Stimulated activated CD8-positive, alpha-beta memory T cell treated with anti-CD3 and anti-CD28 coated beads, Interleukin-12 subunit alpha, Interleukin-12 subunit beta, amount 100 ng/mL, for 4 hours (primary cell): ENCODE measurements around the gene FRK.
"Not testable (repeated sequence)": the region's sequence is repeated elsewhere in the genome, so short reads cannot be mapped to it uniquely, and the experiment has no call there.

ENCODE experiments used
- DNase-seq: peaks from one replicate; pipeline ENCODE4 v3.0.0-alpha.2; 2020; ENCODE audit warnings: low read depth

Gene FRK

GRCh38 chr6:116060572-116061283, at the start of gene FRK:
FRK (minus strand) TSS chr6:116060891; CDS start chr6:116060311, 580 bp downstream.
- DNase-seq, result no peak

DNA sequence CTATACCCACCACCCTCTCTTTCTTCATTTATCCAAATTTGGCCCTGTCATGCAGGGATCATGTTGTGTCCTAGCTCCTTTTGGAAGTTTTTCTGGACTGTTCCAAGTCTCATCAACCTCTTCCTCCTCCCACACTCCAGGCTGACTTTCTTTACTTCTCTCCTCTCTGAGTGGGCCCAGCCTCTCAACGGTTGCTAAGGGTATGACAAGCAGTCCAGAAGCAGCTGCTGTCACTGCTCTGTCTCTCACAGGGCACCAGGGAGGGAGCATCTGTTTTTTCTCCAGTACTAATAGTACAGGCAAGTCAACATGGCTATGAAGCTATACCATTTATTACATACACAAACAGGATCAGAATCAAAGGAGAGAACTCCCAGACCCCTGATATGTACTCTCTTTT, 48.1 kb upstream of the FRK start:
- DNase-seq, result no peak

- no peak for DNase-seq
Measured at GRCh38 chr6:116106146-116106545, 45.5 kb upstream of the FRK start.

GRCh38 chr6:116105247-116105646, 44.6 kb upstream of the FRK start:
- DNase-seq, result no peak

DNA sequence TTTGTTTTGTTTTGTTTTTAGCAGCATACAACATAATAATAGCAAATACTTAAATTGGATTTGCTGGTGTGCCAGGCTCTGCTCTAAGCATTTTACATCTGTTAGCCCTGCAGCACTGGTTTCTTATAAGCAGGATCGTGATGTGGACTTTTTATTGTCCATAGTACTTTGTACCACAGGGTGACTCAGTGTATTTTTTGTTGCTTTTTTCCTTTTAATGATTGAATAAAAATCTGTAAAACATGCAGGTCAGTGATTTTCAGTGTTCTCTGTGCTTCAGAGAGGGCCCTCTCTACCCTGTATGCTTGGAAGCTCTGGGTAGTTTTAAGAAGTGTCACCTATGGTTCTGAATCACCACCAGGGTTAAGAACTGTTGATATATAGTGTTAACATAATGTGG, 43.9 kb upstream of the FRK start:
- no peak for DNase-seq

DNA sequence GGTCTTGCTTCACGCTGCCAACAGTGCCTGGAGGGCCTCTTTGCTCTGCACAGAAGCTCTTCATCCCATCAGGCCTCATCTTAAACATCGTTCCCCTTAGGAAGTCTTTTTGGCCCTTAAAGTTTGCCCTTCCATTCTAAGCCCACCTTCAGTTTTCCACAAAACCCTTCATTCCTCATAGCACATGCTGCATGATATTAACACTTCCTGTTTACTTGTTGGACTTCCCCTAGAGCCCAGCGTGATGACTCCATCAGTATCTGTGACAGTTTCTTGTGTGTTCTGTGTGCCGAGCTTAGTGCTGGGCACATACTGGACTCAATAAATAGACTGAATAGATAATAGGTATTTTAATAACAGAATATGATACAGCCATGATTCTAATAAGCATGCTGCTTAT, 42.2 kb upstream of the FRK start:
- DNase-seq, result no peak

- DNase-seq, result no peak
Measured at GRCh38 chr6:116101790-116102189, 41.1 kb upstream of the FRK start.

GRCh38 chr6:116101302-116101718, 40.6 kb upstream of the FRK start:
- no peak for DNase-seq

DNA sequence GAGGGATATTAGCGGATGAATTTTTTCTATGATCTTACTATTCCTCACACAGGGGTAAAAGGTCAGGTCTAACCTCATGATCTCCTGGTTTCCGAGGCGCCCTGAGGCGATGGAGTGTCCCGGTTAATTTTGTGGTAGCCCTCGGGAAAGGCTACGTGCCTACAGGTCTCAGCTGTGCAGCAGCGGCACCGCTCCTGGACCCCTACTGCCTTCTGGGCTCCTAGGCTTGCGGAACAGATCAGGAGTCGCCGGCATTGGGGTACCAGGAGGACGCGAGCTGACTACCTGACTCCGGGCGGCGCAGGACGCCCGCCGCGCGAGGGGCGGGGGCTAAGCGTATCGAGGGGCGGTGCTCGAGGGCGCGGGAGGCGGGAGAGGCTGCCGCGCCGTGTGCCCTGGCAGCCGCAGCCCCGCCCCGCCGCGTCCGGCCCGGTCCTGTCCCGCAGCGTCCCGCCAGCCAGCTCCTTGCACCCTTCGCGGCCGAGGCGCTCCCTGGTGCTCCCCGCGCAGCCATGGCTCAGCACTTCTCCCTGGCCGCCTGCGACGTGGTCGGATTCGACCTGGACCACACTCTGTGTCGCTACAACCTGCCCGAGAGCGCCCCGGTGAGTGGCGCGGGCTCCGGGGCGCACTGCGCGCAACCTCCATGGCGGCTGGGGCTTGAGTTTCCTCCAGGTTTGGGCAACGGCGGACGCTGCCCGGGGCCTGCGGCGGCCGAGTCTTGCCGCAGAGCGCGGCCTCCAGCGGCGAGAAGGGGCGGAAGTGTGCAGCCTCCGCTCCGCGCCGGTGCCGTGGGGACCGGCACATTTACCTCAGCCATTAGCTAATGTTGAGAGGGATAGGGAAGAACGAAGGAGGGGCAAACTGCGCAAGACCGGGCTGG, 40.0 kb upstream of the FRK start, which contains the start of gene NT5DC1:
Gene NT5DC1 (plus strand): TSS at position 435 of the 883 bp plus-strand sequence. CDS start 78 bp downstream, at position 513.
- DNase-seq, result peak; percentile 77

DNA sequence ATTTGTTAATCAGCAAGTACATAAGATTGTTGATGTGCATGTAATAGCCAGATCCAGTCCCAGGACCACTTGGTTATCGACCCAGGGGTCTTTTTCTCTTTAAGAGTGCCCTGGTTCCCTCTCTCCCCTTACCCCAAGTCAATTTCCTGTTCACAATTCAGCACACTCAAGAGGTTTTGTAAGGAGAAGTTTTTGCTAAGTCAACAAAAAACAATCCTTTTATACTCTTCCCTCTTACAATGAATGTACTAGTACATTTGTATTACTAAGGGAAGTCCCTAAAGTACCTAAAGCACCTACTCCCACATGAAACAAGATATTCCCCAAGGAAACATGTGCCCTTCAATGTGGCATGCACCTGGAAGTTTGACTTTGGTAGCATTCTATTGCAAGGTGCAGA, 38.3 kb upstream of the FRK start:
- DNase-seq, result no peak

GRCh38 chr6:116096979-116097816, 36.5 kb upstream of the FRK start:
- DNase-seq, result no peak

DNA sequence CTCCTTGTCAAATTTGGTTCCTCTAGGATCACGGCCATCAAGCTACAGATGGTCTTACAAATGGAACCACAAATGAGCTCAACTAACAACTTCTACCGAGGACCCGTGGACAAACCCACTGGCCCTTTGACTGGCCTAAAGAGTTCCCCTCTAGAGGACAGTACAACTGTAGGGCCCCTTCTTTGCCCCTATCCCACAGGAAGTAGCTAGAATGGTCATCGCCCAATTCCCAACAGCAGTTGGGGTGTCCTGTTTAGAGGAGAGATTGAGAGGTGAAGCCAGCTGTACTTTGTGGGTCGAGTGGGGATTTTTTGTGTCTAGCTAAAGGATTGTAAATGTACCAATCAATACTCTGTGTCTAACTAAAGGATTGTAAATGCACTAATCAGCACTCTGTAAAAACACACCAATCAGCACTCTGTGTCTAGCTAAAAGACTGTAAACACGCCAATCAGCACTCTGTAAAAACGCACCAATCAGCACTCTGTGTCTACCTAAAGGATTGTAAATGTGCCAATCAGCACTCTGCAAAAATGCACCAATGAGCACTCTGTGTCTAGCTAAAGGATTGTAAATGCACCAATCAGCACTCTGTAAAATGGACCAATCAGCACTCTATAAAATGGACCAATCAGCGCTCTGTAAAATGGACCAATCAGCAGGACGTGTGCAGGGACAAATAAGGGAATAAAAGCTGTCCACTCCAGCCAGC, 35.5 kb upstream of the FRK start:
- DNase-seq, result not testable (repeated sequence)

GRCh38 chr6:116094041-116094440, 33.4 kb upstream of the FRK start:
- DNase-seq, result no peak

DNA sequence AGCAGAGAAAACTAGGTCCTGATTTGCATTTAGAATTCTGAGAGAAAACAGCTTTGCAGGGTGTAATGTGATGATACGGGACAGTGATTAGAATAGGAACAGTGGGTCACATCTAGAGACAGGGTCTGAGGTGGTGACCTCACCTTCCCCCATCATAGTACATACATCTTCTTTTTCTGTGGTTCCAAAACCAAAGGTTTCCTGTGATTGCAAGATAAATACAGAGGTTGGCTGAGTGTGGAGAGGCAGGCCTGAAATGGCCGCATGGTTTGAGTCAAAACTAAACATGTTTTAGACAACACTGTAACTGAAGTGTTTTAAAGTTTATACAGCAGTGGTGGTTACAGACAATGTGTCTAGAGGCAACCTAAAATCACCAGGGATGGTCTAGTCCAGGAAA, 29.6 kb upstream of the FRK start:
- DNase-seq, result no peak

DNA sequence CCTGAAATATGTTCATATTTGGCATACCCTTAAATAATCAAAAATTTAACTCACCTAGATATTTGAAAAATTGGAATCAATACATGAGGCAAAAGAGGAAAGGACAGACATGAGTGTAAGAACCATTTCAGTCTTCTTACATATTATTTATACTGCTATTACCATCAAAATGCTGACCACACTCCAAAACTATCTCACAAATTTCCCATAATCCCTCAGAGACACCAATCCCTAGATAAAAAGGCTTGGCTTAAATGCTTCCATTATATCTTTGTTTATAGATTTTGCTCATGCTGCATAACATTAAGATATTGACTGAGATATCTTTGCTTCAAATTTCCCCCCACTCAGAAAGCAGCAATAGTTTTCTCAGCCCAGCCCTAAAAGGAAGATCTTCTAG, 28.3 kb upstream of the FRK start:
- no peak for DNase-seq

GRCh38 chr6:116087437-116088027, 26.8 kb upstream of the FRK start:
- no peak for DNase-seq

- no peak for DNase-seq
Measured at GRCh38 chr6:116084284-116084683, 23.6 kb upstream of the FRK start.

GRCh38 chr6:116083052-116083451, 22.4 kb upstream of the FRK start:
- DNase-seq, result no peak

DNA sequence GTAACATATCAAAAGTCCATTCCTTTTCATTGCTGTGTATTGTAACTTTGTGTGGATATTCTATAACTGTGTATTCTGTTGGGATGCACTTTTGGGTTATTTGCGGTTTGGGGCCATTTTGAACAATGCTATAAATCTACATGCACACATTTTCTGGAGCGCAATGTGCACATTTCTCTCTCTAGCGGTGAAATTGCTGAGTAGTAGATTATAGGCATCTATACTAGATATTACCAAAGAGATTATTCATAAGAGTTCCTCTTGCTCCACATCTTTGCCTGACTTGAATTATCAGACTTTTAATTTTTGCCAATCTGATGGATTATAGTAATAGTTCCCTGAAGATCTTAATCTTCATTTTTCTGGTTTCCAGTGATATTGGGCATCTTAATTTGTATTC, 18.3 kb upstream of the FRK start:
- no peak for DNase-seq

DNA sequence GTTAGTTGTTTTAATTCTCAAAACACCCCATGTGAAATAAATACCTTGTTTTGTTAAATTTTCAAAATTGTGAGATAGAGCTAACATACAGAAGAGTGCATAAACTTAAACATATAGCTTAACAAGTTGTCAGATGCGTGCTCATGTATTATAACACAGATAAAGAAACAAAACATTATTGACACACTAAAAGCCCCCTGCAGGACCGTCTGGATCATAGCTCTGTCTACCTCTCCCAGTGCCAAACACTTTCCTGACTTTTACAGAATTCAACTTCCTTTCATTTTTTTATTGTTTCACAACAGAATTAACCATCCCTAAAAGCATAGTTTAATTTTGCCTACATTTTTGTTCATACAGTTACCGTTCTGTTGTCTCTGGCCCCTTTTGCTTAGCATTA, 17.8 kb upstream of the FRK start:
- DNase-seq, result no peak

DNA sequence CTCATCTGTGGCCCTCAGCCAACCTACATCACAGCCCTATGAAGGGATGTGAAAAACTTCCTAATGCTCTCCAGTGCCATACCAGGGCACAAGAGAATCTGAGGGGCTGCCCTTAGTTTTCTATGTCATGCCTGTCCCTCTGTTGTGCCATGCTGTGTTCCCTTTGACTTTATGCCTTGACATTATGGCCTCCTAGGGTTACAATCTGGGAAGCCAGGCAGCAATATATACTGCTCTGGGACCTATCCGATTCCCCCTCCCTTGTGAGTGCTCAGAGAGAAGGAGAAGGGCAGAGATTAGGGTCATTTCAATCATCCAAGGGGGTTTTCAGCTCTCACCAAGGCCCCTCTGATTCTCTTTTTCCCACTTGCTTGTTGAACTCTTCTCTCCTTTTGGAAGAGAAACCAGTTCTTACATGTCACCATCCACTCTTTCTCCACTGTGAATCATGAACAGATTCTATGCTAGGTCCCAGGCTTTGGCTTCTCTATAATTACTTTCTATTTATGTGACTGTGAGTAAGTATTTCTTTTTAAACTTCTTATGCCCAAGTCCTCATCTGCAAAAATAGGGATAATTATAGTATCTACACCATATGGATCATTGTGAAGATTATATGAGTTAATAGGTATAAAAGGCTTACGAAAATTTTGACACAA, 14.2 kb upstream of the FRK start:
- DNase-seq, result no peak
